HL-60/S4 treated with phorbol 12-myristate 13-acetate at 8.2 ng/mL for 4 days and 3 days (cell line): ENCODE measurements around the gene ZMAT5.

ENCODE experiments used
- in situ Hi-C: fragments of 300-500 bp; cut with MboI; formaldehyde crosslinking; loops from 2 replicates; pipeline ENCODE4 v1.15.0; 2022; ENCODE audit warnings: low sequenced_read_pairs

ZMAT5 gene

DNA sequence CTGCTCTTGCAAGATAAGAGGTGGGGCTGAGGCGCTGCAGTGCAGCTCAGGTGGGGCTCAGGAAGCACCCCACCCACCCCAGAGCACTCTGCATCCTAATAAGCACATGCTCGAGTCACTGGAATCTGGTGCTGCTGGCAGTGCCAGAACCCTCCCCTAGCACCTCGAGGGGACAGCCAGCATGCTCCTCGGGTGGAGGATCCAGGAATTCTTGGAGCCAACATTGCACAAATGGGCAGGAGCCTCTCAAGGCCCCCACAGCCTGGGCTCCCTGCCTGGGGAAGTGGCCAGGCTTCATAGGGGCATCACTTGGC lies 74.5 kb downstream of the ZMAT5 start:
- in situ Hi-C loops = no loop called here

- in situ Hi-C loops = no loop called here
Measured at GRCh38 chr22:29691636-29692326, 75.0 kb downstream of the ZMAT5 start.

DNA sequence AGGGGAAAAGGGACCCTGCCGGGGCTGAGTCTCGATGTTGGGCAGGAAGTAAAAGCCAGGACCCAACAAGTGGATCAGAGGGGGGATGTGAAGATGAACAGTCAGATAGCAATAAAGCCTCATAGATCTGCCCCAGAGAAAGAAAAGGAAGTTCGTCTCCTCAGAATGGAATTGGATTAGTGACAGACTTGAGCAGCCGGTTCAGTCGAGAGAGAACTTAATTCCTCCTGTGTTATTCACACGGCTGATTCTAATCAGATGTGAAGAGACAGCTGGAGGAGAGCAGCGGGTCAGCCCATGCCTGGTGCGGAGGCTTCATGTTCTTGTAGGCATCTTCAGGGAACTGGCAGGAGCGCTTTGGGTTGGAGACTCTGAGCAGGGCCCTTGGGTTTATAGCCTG lies 76.3 kb downstream of the ZMAT5 start:
- in situ Hi-C loops = no loop called here

DNA sequence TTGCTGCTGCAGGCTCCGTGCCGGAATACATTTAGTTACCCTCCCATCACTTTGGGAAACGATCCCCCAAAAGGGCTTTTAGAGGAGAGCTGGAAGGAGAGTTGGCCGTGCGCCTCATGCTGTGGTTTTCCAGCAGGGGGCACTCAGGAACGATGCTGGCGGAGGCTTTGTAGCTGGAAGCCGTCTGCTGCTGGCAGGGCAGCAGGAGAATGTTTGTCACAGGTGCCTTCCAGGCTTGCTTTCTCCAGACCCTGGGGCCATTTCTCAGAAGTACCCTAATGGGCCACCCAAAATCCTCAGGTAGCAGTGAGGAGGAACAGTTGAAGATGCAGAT lies 77.0 kb downstream of the ZMAT5 start:
- in situ Hi-C loops = no loop called here

DNA sequence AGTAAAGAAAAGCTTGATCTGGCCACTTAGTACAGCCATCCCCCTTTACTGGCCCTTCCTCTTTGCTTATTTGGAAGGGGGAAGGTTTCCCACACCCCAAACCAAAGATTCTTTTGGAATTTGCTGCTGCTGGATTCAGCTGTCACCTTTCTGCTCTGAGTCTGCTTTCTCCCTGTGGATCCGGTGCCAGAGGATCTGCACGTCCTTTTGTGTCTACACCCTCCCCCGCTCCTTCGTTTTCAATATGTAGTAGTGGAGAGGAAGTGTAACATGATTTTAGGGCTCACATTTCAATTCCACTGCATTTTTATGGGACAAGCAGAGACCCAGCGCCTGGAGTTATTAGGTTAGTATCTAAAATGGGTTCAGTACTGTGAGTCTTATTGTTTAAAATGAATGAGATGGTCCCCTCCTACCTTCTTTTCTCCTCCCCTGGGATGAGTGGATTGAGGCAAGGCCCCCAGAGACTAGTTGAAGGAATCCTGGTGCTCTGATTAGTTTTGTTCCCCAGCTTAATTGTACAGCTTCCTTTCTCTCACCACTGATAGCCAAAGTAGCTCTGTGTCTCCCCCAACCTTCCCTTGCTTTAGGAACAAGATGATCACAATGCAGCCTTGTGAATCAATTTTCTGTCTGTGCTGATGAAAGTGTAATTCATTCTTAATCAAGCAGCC lies 77.5 kb downstream of the ZMAT5 start:
- in situ Hi-C loops = no loop called here

DNA sequence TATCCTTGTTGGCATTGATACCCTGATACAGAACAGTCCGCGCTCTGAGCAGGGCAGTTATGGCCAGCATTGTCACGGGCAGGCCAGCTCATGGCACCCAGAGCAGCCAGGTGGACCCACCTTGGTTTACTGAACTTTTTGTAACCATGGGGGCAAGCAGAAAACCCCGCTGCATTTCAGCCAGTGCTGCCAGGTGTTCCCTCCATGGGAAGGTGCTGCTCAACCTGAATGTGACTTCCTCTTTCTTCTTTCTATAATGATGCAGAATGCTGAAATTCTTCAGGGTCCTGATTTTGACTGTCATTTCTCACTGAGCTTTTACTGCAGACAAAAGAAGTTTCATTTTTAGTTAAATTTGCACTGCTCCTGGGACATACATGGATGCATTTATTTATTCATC lies 82.6 kb downstream of the ZMAT5 start:
- in situ Hi-C loops = no loop called here

DNA sequence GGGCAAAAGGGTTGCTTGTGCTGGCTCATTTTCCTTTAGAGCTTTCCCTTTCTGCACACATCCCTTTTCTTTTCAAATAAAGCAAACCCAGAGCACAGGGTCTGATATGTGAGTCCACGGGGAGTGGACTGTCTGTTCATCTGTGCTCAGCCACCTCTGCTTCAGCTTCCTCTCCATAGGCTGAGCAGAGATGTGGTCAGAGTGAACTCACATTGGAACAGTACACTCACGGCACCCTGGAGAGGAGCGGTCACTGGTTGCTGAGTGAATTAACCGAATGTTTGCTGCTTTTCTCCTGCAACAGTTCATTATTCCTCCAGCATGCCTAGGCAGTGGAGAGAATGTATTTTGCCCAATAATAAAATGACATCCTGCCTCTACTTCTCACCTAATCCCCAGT lies 83.3 kb downstream of the ZMAT5 start:
- in situ Hi-C loops = no loop called here
